Measurements from ENCODE around the gene ATP6V1G3.

- TF ChIP-seq POLR2AphosphoS5 (IDR thresholded peaks at IDR 0.05) = no peak
- TF ChIP-seq CTCF (IDR thresholded peaks at IDR 0.05) = no peak
Observed at GRCh38 chr1:198545156-198545555, 4.7 kb upstream of the ATP6V1G3 start.
